ENCODE measurements around the gene DAZAP1. TPM values are rescaled to one million over a fixed set of nuclear protein-coding genes. Genes with fewer than 3 reads are reported as not detected.
"Not testable (repeated sequence)": the region's sequence is repeated elsewhere in the genome, so short reads cannot be mapped to it uniquely, and the experiment has no call there.

The DAZAP1 gene
- total RNA-seq, 1 donor from 2014 or later: 107 TPM

GRCh38 chr19:1474011-1474764 lies 66.8 kb downstream of the DAZAP1 start:
- DNase-seq (ENCODE audit: low spot score): no peak
- Mint-ChIP-seq H3K27ac (no peak overlapping the region), H3K4me3 (no peak overlapping the region), H3K36me3 (peaks cover 2% of the 10 kb centered on the region), H3K9me3 (no peaks in the 10 kb centered on the region), H3K4me1 (peaks cover 8% of the 10 kb centered on the region), H3K27me3 (ENCODE audit: insufficient read depth, low read depth) (peaks cover 16% of the 10 kb centered on the region)
- TF ChIP-seq CTCF (IDR thresholded peaks at IDR 0.05) (no peak), EZH2 (IDR thresholded peaks at IDR 0.05) (no peak), EZH2phosphoT487 (IDR thresholded peaks at IDR 0.05) (no peak)
- Histone ChIP-seq H3K36me3 (no peaks in the 10 kb centered on the region), H3F3A (ENCODE audit: low read depth) (peaks cover 24% of the 10 kb centered on the region), H3K27me3 (peaks cover 51% of the 10 kb centered on the region), H3K27ac (no peak overlapping the region), H3K4me2 (no peak overlapping the region), H3K4me3 (no peak overlapping the region), H3K79me2 (ENCODE audit: low read depth) (peaks cover 29% of the 10 kb centered on the region), H4K20me1 (ENCODE audit: low read depth) (peaks cover 94% of the 10 kb centered on the region), H3K9me3 (ENCODE audit: low read depth) (no peaks in the 10 kb centered on the region), H2AFZ (replicated peaks) (no peak overlapping the region), H3K4me1 (peaks cover 34% of the 10 kb centered on the region), H3K9ac (no peak overlapping the region)

- H3K27ac ChIP-seq: no peak overlapping the region
These were observed 67.5 kb downstream of the DAZAP1 start for GRCh38 chr19:1474765-1475351.

GRCh38 chr19:1475751-1476437 lies 68.5 kb downstream of the DAZAP1 start:
- peaks cover 34% of the 10 kb centered on the region for H3K27me3 ChIP-seq
- no peak overlapping the region for H3K4me3 ChIP-seq
- Mint-ChIP-seq H3K9me3 (no peaks in the 10 kb centered on the region), H3K27ac (no peak overlapping the region), H3K4me3 (no peak overlapping the region), H3K4me1 (peaks cover 11% of the 10 kb centered on the region), H3K27me3 (ENCODE audit: insufficient read depth, low read depth) (peaks cover 12% of the 10 kb centered on the region), H3K36me3 (peaks cover 2% of the 10 kb centered on the region)
- H3K9ac ChIP-seq: no peak overlapping the region
- peaks cover 80% of the 10 kb centered on the region for H4K20me1 ChIP-seq (ENCODE audit: low read depth)
- DNase-seq (ENCODE audit: low spot score): no peak
- no peak overlapping the region for H3K4me2 ChIP-seq
- H3K79me2 ChIP-seq (ENCODE audit: low read depth): peaks cover 29% of the 10 kb centered on the region
- no peak overlapping the region for H2AFZ ChIP-seq (replicated peaks)
- H3K27ac ChIP-seq: no peak overlapping the region
- H3F3A ChIP-seq (ENCODE audit: low read depth): peaks cover 22% of the 10 kb centered on the region
- H3K4me1 ChIP-seq: peaks cover 22% of the 10 kb centered on the region
- TF ChIP-seq CTCF (IDR thresholded peaks at IDR 0.05) (no peak), EZH2 (IDR thresholded peaks at IDR 0.05) (no peak), EZH2phosphoT487 (IDR thresholded peaks at IDR 0.05) (no peak)
- no peaks in the 10 kb centered on the region for H3K9me3 ChIP-seq (ENCODE audit: low read depth)
- no peaks in the 10 kb centered on the region for H3K36me3 ChIP-seq

More at GRCh38 chr19:1474765-1475351, 67.5 kb downstream of the DAZAP1 start:
- Histone ChIP-seq H3K4me2 (no peak overlapping the region), H3K9me3 (ENCODE audit: low read depth) (no peaks in the 10 kb centered on the region), H3F3A (ENCODE audit: low read depth) (peaks cover 27% of the 10 kb centered on the region), H3K9ac (no peak overlapping the region), H3K79me2 (ENCODE audit: low read depth) (peaks cover 29% of the 10 kb centered on the region), H3K36me3 (no peaks in the 10 kb centered on the region), H3K4me1 (peaks cover 31% of the 10 kb centered on the region), H3K27me3 (peaks cover 44% of the 10 kb centered on the region), H3K4me3 (no peak overlapping the region), H4K20me1 (ENCODE audit: low read depth) (peaks cover 90% of the 10 kb centered on the region), H2AFZ (replicated peaks) (no peak overlapping the region)
- Mint-ChIP-seq H3K36me3 (peaks cover 2% of the 10 kb centered on the region), H3K4me1 (peaks cover 11% of the 10 kb centered on the region), H3K9me3 (no peaks in the 10 kb centered on the region), H3K27ac (no peak overlapping the region), H3K4me3 (peak overlapping the region; percentile 30), H3K27me3 (ENCODE audit: insufficient read depth, low read depth) (peaks cover 16% of the 10 kb centered on the region)
- DNase-seq (ENCODE audit: low spot score): no peak
- TF ChIP-seq EZH2 (IDR thresholded peaks at IDR 0.05) (no peak), EZH2phosphoT487 (IDR thresholded peaks at IDR 0.05) (no peak), CTCF (IDR thresholded peaks at IDR 0.05) (no peak)

GRCh38 chr19:1477056-1477455 lies 69.7 kb downstream of the DAZAP1 start:
- H3K9me3 ChIP-seq (ENCODE audit: low read depth); H3K36me3 ChIP-seq; H3K27me3 Mint-ChIP-seq (ENCODE audit: insufficient read depth, low read depth); H3K4me1 Mint-ChIP-seq; H3K9ac ChIP-seq; H3K4me3 ChIP-seq; H3K27ac Mint-ChIP-seq; H2AFZ ChIP-seq (replicated peaks); H3K4me2 ChIP-seq; H3K9me3 Mint-ChIP-seq; DNase-seq (ENCODE audit: low spot score); H3K36me3 Mint-ChIP-seq; H3K27ac ChIP-seq: not testable (repeated sequence)
- H3K4me3 Mint-ChIP-seq: peak overlapping the region; percentile 75
- Histone ChIP-seq H3K79me2 (ENCODE audit: low read depth) (peaks cover 29% of the 10 kb centered on the region), H3K27me3 (peaks cover 22% of the 10 kb centered on the region), H3F3A (ENCODE audit: low read depth) (peaks cover 13% of the 10 kb centered on the region), H3K4me1 (peaks cover 10% of the 10 kb centered on the region), H4K20me1 (ENCODE audit: low read depth) (peaks cover 68% of the 10 kb centered on the region)
